ENCODE measurements around the gene MAP3K20. TPM values are rescaled to one million over a fixed set of nuclear protein-coding genes. Genes with fewer than 3 reads are reported as not detected.

The MAP3K20 gene
- total RNA-seq, 5 donors from 2014 or later (not counting 1 experiment from before 2014, with no cell fraction given): 1.1 to 3.0 (median 1.4) TPM

- Mint-ChIP-seq H3K36me3 (no peaks in the 10 kb centered on the region), H3K9me3 (no peaks in the 10 kb centered on the region), H3K27me3 (no peaks in the 10 kb centered on the region), H3K27ac (no peak overlapping the region), H3K4me1 (no peaks in the 10 kb centered on the region), H3K4me3 (no peak overlapping the region)
- Histone ChIP-seq H3K4me1 (ENCODE audit: control insufficient read depth in 1 of 2, extremely low read depth in 1 of 2, insufficient read depth in 2 of 2, low read length in 2 of 2) (no peaks in the 10 kb centered on the region), H3K27ac (ENCODE audit: low read length) (no peak overlapping the region), H3K36me3 (ENCODE audit: control insufficient read depth in 2 of 2, extremely low read depth in 1 of 2, insufficient read depth in 1 of 2, low read length in 1 of 2) (no peaks in the 10 kb centered on the region), H3K27me3 (replicated peaks in 1 of 2; ENCODE audit: control insufficient read depth in 2 of 2, extremely low read depth in 1 of 2, insufficient read depth in 2 of 2, low read length in 1 of 2) (no peaks in the 10 kb centered on the region), H3K4me3 (ENCODE audit: control insufficient read depth in 1 of 2, extremely low read depth in 1 of 2, low read length in 1 of 2) (no peak overlapping the region), H3K9me3 (no peaks in the 10 kb centered on the region)
- no peak for DNase-seq
- WGBS (ENCODE audit: insufficient coverage): no CpG with 5 or more reads among the region's 4 CpGs
- CTCF ChIA-PET: no interaction called here
- POLR2A ChIA-PET: no interaction called here
- no peak for ATAC-seq (replicated peaks in 1 of 4)
These were observed 26.6 kb upstream of the MAP3K20 start for GRCh38 chr2:173048897-173049661.

GRCh38 chr2:173049831-173050230 is 25.8 kb upstream of the MAP3K20 start:
- WGBS (ENCODE audit: insufficient coverage): 100% methylated on average over 1 of the region's 3 CpGs
- Histone ChIP-seq H3K27me3 (replicated peaks in 1 of 2; ENCODE audit: control insufficient read depth in 2 of 2, extremely low read depth in 1 of 2, insufficient read depth in 2 of 2, low read length in 1 of 2) (no peaks in the 10 kb centered on the region), H3K4me3 (ENCODE audit: control insufficient read depth in 1 of 2, extremely low read depth in 1 of 2, low read length in 1 of 2) (no peak overlapping the region), H3K36me3 (ENCODE audit: control insufficient read depth in 2 of 2, extremely low read depth in 1 of 2, insufficient read depth in 1 of 2, low read length in 1 of 2) (no peaks in the 10 kb centered on the region), H3K9me3 (no peaks in the 10 kb centered on the region), H3K4me1 (ENCODE audit: control insufficient read depth in 1 of 2, extremely low read depth in 1 of 2, insufficient read depth in 2 of 2, low read length in 2 of 2) (no peaks in the 10 kb centered on the region), H3K27ac (ENCODE audit: low read length) (no peak overlapping the region)
- ATAC-seq (replicated peaks in 1 of 4) (no peak), DNase-seq (no peak)
- no peaks in the 10 kb centered on the region for H3K36me3 Mint-ChIP-seq
- POLR2A ChIA-PET: interaction anchor here in 1 of 2 donors (1.0 kb wide), 1 partner anchor 474 kb away, joined by 3 read pairs; no protein-coding TSS in a partner anchor
- H3K9me3 Mint-ChIP-seq: no peaks in the 10 kb centered on the region
- H3K4me1 Mint-ChIP-seq: no peaks in the 10 kb centered on the region
- no peak overlapping the region for H3K4me3 Mint-ChIP-seq
- H3K27me3 Mint-ChIP-seq: no peaks in the 10 kb centered on the region
- H3K27ac Mint-ChIP-seq: no peak overlapping the region
- CTCF ChIA-PET: no interaction called here

DNA sequence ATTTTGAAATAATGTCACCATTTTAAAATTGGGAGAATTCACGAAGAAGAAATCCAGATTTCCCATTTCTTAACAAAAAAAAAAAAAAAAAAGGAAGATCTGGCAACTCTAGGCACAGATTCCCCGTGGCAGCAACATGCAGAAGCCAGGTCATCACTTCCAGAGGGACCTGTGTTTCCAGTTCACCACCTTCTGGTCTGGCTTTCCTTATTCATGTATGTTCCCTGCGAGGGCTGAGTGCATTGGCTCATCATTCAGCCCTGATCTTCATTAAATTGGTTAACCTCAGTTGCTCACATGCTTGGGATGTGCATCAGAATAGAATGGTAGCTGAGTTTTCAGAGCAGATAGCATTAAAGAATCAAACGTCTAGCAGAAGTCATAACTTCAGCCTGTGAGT is 25.0 kb upstream of the MAP3K20 start:
- H3K9me3 Mint-ChIP-seq: no peaks in the 10 kb centered on the region
- Histone ChIP-seq H3K9me3 (no peaks in the 10 kb centered on the region), H3K36me3 (ENCODE audit: control insufficient read depth in 2 of 2, extremely low read depth in 1 of 2, insufficient read depth in 1 of 2, low read length in 1 of 2) (no peaks in the 10 kb centered on the region), H3K4me3 (ENCODE audit: control insufficient read depth in 1 of 2, extremely low read depth in 1 of 2, low read length in 1 of 2) (no peak overlapping the region), H3K27me3 (replicated peaks in 1 of 2; ENCODE audit: control insufficient read depth in 2 of 2, extremely low read depth in 1 of 2, insufficient read depth in 2 of 2, low read length in 1 of 2) (no peaks in the 10 kb centered on the region), H3K27ac (ENCODE audit: low read length) (no peak overlapping the region), H3K4me1 (ENCODE audit: control insufficient read depth in 1 of 2, extremely low read depth in 1 of 2, insufficient read depth in 2 of 2, low read length in 2 of 2) (no peaks in the 10 kb centered on the region)
- POLR2A ChIA-PET: no interaction called here
- no peak overlapping the region for H3K4me3 Mint-ChIP-seq
- WGBS (ENCODE audit: insufficient coverage): 76% methylated on average over 3 of the region's 4 CpGs
- ATAC-seq (replicated peaks in 1 of 4) (no peak), DNase-seq (no peak)
- H3K27ac Mint-ChIP-seq: no peak overlapping the region
- H3K27me3 Mint-ChIP-seq: no peaks in the 10 kb centered on the region
- H3K4me1 Mint-ChIP-seq: no peaks in the 10 kb centered on the region
- CTCF ChIA-PET: no interaction called here
- H3K36me3 Mint-ChIP-seq: no peaks in the 10 kb centered on the region

DNA sequence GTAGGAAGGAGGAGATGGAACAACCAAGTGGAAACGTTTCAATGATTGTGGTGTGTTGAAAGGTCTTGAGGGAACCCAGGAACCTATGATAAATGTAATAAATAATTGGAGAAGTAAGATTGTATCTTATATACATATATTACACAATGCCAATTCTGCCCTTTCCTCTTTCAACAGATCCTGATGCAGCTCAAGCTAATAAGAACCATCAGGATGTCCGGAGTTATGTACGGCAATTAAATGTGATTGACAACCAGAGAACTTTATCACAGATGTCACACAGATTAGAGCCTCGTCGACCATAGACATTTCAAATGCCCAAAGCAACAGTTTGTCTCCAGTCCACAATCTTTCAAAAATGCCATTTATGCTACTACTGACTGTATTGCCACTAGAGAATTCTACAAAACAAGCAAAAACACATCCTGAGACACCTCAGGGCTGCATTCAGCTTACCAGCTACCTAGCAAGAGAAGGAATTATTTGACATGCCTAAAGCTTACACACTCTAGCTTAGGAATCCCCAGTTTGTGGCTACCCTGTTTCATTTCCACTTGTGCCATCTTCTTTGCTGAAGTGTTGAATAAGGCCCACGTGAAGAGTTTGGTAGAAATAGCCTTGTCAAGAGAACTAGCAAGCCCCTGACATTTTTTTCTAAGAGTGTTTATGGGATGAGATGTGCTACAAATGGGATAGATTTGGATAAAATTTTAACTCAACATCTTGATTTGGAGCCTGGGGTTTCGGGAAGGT is 24.0 kb upstream of the MAP3K20 start:
- CTCF ChIA-PET: no interaction called here
- no peak overlapping the region for H3K4me3 ChIP-seq (ENCODE audit: control insufficient read depth in 1 of 2, extremely low read depth in 1 of 2, low read length in 1 of 2)
- H3K27ac Mint-ChIP-seq: no peak overlapping the region
- H3K27me3 ChIP-seq (replicated peaks in 1 of 2; ENCODE audit: control insufficient read depth in 2 of 2, extremely low read depth in 1 of 2, insufficient read depth in 2 of 2, low read length in 1 of 2): no peaks in the 10 kb centered on the region
- no peaks in the 10 kb centered on the region for H3K4me1 ChIP-seq (ENCODE audit: control insufficient read depth in 1 of 2, extremely low read depth in 1 of 2, insufficient read depth in 2 of 2, low read length in 2 of 2)
- no peak overlapping the region for H3K4me3 Mint-ChIP-seq
- WGBS (ENCODE audit: insufficient coverage): 88% methylated on average over 5 of the region's 7 CpGs
- no peaks in the 10 kb centered on the region for H3K9me3 ChIP-seq
- H3K36me3 ChIP-seq (ENCODE audit: control insufficient read depth in 2 of 2, extremely low read depth in 1 of 2, insufficient read depth in 1 of 2, low read length in 1 of 2): no peaks in the 10 kb centered on the region
- POLR2A ChIA-PET: no interaction called here
- no peak for DNase-seq
- H3K36me3 Mint-ChIP-seq: no peaks in the 10 kb centered on the region
- no peaks in the 10 kb centered on the region for H3K27me3 Mint-ChIP-seq
- no peak overlapping the region for H3K27ac ChIP-seq (ENCODE audit: low read length)
- H3K4me1 Mint-ChIP-seq: no peaks in the 10 kb centered on the region
- ATAC-seq (replicated peaks in 1 of 4): no peak
- no peaks in the 10 kb centered on the region for H3K9me3 Mint-ChIP-seq

DNA sequence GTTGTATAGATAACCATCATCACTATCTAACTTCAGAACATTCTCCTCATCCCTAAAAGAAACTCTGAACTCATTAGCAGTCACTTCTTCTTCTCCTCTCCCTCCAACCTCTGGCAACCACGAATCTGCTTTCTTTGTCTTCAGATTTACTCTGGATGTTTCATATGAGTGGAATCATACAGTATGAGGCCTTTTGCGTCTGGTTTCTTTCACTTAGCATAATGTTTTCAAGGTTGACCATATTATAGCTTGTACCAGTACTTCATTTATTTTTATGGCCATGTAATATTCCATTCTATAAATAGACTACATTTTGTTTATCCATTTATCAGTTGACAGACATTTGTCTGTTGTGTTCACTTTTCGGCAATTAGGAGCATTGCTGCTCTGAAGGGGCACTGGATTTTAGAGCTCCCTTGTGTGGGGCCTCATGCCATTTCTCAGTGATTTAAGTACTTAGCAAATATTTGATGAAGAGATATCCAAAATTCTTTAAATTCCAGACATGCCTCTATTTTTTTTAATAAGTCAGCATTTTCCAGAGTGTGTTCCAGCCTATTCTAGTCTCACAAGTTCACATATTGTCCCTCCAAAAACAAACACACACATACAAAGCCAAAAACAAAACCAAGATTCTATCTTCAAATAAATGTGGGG is 22.5 kb upstream of the MAP3K20 start:
- no CpG with 5 or more reads among the region's 3 CpGs for WGBS (ENCODE audit: insufficient coverage)
- POLR2A ChIA-PET: no interaction called here

GRCh38 chr2:173054466-173054865 is 21.2 kb upstream of the MAP3K20 start:
- Histone ChIP-seq H3K27me3 (replicated peaks in 1 of 2; ENCODE audit: control insufficient read depth in 2 of 2, extremely low read depth in 1 of 2, insufficient read depth in 2 of 2, low read length in 1 of 2) (peaks cover 0 to 2% of the 10 kb centered on the region in 2 experiments), H3K9me3 (no peaks in the 10 kb centered on the region), H3K27ac (ENCODE audit: low read length) (no peak overlapping the region), H3K4me3 (ENCODE audit: control insufficient read depth in 1 of 2, extremely low read depth in 1 of 2, low read length in 1 of 2) (no peak overlapping the region), H3K4me1 (ENCODE audit: control insufficient read depth in 1 of 2, extremely low read depth in 1 of 2, insufficient read depth in 2 of 2, low read length in 2 of 2) (no peaks in the 10 kb centered on the region), H3K36me3 (ENCODE audit: control insufficient read depth in 2 of 2, extremely low read depth in 1 of 2, insufficient read depth in 1 of 2, low read length in 1 of 2) (no peaks in the 10 kb centered on the region)
- Mint-ChIP-seq H3K27me3 (peaks cover under 1 to 2% of the 10 kb centered on the region in 2 donors), H3K4me1 (no peaks in the 10 kb centered on the region), H3K9me3 (no peaks in the 10 kb centered on the region), H3K27ac (no peak overlapping the region), H3K4me3 (no peak overlapping the region), H3K36me3 (no peaks in the 10 kb centered on the region)
- DNase-seq (no peak), ATAC-seq (replicated peaks in 1 of 4) (no peak)
- whole genome bisulfite sequencing (ENCODE audit: insufficient coverage): no CpG with 5 or more reads among the region's 3 CpGs
- POLR2A ChIA-PET: no interaction called here
- CTCF ChIA-PET: no interaction called here

More for the DNA sequence above, 22.5 kb upstream of the MAP3K20 start:
- Mint-ChIP-seq H3K4me3 (no peak overlapping the region), H3K27ac (no peak overlapping the region), H3K36me3 (no peaks in the 10 kb centered on the region), H3K4me1 (no peaks in the 10 kb centered on the region), H3K27me3 (peaks cover 0 to 2% of the 10 kb centered on the region in 2 donors), H3K9me3 (no peaks in the 10 kb centered on the region)
- no peak for DNase-seq
- Histone ChIP-seq H3K4me1 (ENCODE audit: control insufficient read depth in 1 of 2, extremely low read depth in 1 of 2, insufficient read depth in 2 of 2, low read length in 2 of 2) (no peaks in the 10 kb centered on the region), H3K4me3 (ENCODE audit: control insufficient read depth in 1 of 2, extremely low read depth in 1 of 2, low read length in 1 of 2) (no peak overlapping the region), H3K9me3 (no peaks in the 10 kb centered on the region), H3K36me3 (ENCODE audit: control insufficient read depth in 2 of 2, extremely low read depth in 1 of 2, insufficient read depth in 1 of 2, low read length in 1 of 2) (no peaks in the 10 kb centered on the region), H3K27ac (ENCODE audit: low read length) (no peak overlapping the region), H3K27me3 (replicated peaks in 1 of 2; ENCODE audit: control insufficient read depth in 2 of 2, extremely low read depth in 1 of 2, insufficient read depth in 2 of 2, low read length in 1 of 2) (no peaks in the 10 kb centered on the region)
- ATAC-seq (replicated peaks in 1 of 4): no peak
- CTCF ChIA-PET: no interaction called here
